GM21619 (cell line): ENCODE data around the gene ATP5F1A.

Source experiments
- ATAC-seq: cut with Tn5 transposase; IDR thresholded peaks from one replicate; pipeline ENCODE4 v1.9.1; 2021; ENCODE audit not compliant: unreplicated experiment

The ATP5F1A gene

GRCh38 chr18:46073474-46074331, 24.4 kb downstream of the ATP5F1A start:
- ATAC-seq, result no peak

- no peak for ATAC-seq
These were observed 25.1 kb downstream of the ATP5F1A start for GRCh38 chr18:46072959-46073358.

- ATAC-seq, result no peak
These were observed 25.7 kb downstream of the ATP5F1A start for GRCh38 chr18:46072376-46072867.

GRCh38 chr18:46071653-46072375, 26.3 kb downstream of the ATP5F1A start, which contains the start of gene PSTPIP2:
TSS of gene PSTPIP2 (minus strand) at chr18:46072260. CDS start at chr18:46072188, 72 bp downstream.
- ATAC-seq, result peak; percentile 64

- no peak for ATAC-seq
These were observed 27.1 kb downstream of the ATP5F1A start for GRCh38 chr18:46070815-46071652.

GRCh38 chr18:46070232-46070631, 27.9 kb downstream of the ATP5F1A start:
- no peak for ATAC-seq

GRCh38 chr18:46069524-46069923, 28.6 kb downstream of the ATP5F1A start:
- ATAC-seq, result no peak

- ATAC-seq, result no peak
These were observed 29.3 kb downstream of the ATP5F1A start for GRCh38 chr18:46068763-46069162.

- ATAC-seq, result no peak
These were observed 30.6 kb downstream of the ATP5F1A start for GRCh38 chr18:46067438-46068007.

GRCh38 chr18:46062781-46063180, 35.3 kb downstream of the ATP5F1A start:
- ATAC-seq, result no peak

GRCh38 chr18:46061796-46062195, 36.3 kb downstream of the ATP5F1A start:
- no peak for ATAC-seq

- ATAC-seq, result no peak
These were observed 36.7 kb downstream of the ATP5F1A start for GRCh38 chr18:46061387-46061786.

- no peak for ATAC-seq
These were observed 37.7 kb downstream of the ATP5F1A start for GRCh38 chr18:46060359-46060841.

GRCh38 chr18:46055838-46056230, 42.3 kb downstream of the ATP5F1A start:
- no peak for ATAC-seq

GRCh38 chr18:46054956-46055837, 42.9 kb downstream of the ATP5F1A start:
- ATAC-seq, result no peak

GRCh38 chr18:46053368-46054095, 44.6 kb downstream of the ATP5F1A start:
- no peak for ATAC-seq

- no peak for ATAC-seq
These were observed 46.2 kb downstream of the ATP5F1A start for GRCh38 chr18:46051731-46052461.

GRCh38 chr18:46050268-46050667, 47.8 kb downstream of the ATP5F1A start:
- no peak for ATAC-seq
